Measurements from ENCODE around the gene CNOT1.
"Not testable (repeated sequence)": the region's sequence is repeated elsewhere in the genome, so short reads cannot be mapped to it uniquely, and the experiment has no call there.

The CNOT1 gene

DNA sequence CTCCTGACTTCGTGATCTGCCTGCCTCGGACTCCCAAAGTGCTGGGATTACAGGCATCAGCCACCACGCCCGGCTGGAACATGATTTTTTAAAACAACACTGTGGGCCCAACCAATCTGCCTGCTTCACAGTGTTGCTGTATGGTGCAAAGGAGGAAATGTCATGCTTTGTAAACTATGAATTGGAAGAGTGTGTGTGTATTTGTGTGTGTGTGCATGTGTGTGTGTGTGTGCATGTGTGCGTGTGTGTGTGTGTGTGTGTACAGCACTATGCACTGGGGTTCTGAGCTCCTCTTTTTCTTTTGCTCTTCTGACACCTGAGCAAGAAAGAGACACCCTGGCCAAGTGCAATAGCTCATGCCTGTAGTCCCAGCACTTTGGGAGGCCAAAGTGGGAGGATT, 14.5 kb upstream of the CNOT1 start:
- H3K4me3 ChIP-seq (ENCODE audit: low read depth, low read length) = no peak overlapping the region
- ChIA-PET CTCF (interaction anchor here (1.9 kb wide), 1 partner anchor 131 kb away, joined by 4 read pairs; no protein-coding TSS in a partner anchor), POLR2A (no interaction called here)
- no peak for DNase-seq (ENCODE audit: low read depth, low spot score)
- no peak for TF ChIP-seq CTCF (IDR thresholded peaks at IDR 0.05; ENCODE audit: insufficient read depth, low read length, missing control alignments)

DNA sequence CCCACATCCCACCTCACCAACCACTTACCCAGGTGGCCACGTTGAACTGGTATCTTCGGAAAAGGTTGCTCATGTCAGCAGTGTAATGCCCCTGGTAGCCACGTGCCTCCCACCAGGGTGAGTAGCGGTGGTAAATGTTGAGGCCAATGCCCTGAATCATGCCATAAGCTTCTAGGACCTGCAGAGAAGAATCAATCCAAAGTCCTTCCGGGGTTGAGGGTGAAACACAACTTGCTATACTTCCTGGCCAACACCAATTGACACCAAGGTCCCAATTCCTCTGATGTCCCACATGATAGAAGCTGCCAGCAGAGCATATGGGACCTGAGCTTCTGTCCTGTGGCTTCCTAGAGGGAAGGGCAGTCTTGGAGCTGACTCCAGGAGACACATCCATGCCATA, 11.3 kb upstream of the CNOT1 start:
- H3K4me3 ChIP-seq (ENCODE audit: low read depth, low read length) = no peak overlapping the region
- no peak for DNase-seq (ENCODE audit: low read depth, low spot score)
- no peak for TF ChIP-seq CTCF (IDR thresholded peaks at IDR 0.05; ENCODE audit: insufficient read depth, low read length, missing control alignments)
- POLR2A ChIA-PET = no interaction called here
- CTCF ChIA-PET = interaction anchor here (1.4 to 2.0 kb wide), 3 partner anchors 20 to 146 kb away, joined by 4 read pairs; no protein-coding TSS in a partner anchor

DNA sequence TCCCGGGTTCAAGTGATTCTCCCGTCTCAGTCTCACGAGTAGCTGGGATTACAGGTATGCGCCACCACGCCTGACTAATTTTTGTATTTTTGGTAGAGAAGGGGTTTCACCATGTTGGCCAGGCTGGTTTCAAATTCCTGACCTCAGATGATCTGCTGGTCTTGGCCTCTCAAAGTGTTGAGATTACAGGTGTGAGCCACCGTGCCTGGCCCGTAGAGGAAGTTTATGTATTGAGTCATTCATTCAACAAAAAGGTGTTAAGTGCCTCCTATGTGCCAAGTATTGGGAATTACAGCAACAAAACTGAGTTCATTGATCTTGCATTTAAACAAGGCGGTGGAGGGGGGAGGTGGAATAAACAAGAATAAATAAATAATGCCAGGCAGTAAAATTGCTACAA, 10.2 kb upstream of the CNOT1 start:
- DNase-seq (ENCODE audit: low read depth, low spot score) = no peak
- CTCF ChIA-PET = interaction anchor here (0.8 to 2.0 kb wide), 7 partner anchors 11 to 302 kb away, joined by 3 to 7 read pairs (median 4); no protein-coding TSS in a partner anchor
- POLR2A ChIA-PET = no interaction called here
- TF ChIP-seq CTCF (IDR thresholded peaks at IDR 0.05; ENCODE audit: insufficient read depth, low read length, missing control alignments) = no peak
- H3K4me3 ChIP-seq (ENCODE audit: low read depth, low read length) = no peak overlapping the region

DNA sequence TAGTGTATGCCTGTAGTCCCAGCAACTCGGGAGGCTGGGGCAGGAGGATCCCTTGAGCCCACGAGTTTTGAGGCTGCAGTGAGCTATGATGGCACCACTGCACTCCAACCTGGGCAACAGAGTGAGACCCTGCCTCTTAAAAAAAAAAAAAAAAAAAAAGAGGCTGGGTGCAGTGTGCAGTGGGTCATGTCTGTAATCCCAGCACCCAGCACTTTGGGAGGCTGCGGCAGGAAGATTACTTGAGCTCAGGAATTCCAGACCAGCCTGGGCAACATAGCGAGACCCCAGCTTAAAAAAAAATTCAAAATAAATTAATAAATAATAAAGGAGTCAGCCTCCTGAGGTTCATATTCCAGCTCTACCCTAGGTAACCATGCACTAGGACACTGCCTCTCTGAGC, 9.6 kb upstream of the CNOT1 start:
- DNase-seq (ENCODE audit: low read depth, low spot score) = no peak
- CTCF ChIA-PET = interaction anchor here (0.8 to 1.3 kb wide), 5 partner anchors 12 to 301 kb away, joined by 3 to 7 read pairs (median 3); no protein-coding TSS in a partner anchor
- no peak for TF ChIP-seq CTCF (IDR thresholded peaks at IDR 0.05; ENCODE audit: insufficient read depth, low read length, missing control alignments)
- no peak overlapping the region for H3K4me3 ChIP-seq (ENCODE audit: low read depth, low read length)
- POLR2A ChIA-PET = no interaction called here

GRCh38 chr16:58638148-58639036, 8.8 kb upstream of the CNOT1 start:
- ChIA-PET POLR2A (no interaction called here), CTCF (interaction anchor here (0.9 to 1.3 kb wide), 2 partner anchors 14 to 125 kb away, joined by 3 to 7 read pairs; no protein-coding TSS in a partner anchor)
- no peak overlapping the region for H3K4me3 ChIP-seq (ENCODE audit: low read depth, low read length)
- peak; percentile 63 for DNase-seq (ENCODE audit: low read depth, low spot score)
- peak; percentile 63 for TF ChIP-seq CTCF (IDR thresholded peaks at IDR 0.05; ENCODE audit: insufficient read depth, low read length, missing control alignments)

DNA sequence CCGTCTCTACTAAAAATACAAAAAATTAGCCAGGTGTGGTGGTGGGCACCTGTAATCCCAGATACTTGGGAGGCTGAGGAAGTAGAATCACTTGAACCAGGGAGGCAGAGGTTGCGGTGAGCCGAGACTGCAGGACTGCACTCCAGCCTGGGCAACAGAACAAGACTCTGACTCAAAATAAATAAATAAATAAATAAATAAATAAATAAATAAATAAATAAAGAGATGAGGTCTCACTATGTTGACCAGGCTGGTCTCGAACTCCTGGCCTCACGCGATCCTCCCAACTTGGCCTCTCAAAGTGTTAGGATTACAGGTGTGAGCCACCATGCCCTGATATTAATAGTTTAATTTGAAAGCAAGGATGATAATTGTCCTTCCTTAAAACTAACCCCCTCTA, 7.4 kb upstream of the CNOT1 start:
- H3K4me3 ChIP-seq (ENCODE audit: low read depth, low read length); POLR2A ChIA-PET; DNase-seq (ENCODE audit: low read depth, low spot score): not testable (repeated sequence)
- CTCF ChIA-PET = interaction anchor here (0.8 to 1.3 kb wide), 5 partner anchors 16 to 300 kb away, joined by 3 to 6 read pairs (median 5); no protein-coding TSS in a partner anchor
